Hematopoietic multipotent progenitor cell treated with erythropoietin and hydrocortisone succinate and interleukin-3 and kit ligand, for 8 days (in vitro differentiated cells): ENCODE results near the gene GPR162.

Source experiments
- DNase-seq: peaks from one replicate; pipeline ENCODE4 v3.0.0-alpha.2; 2015

Gene GPR162

DNA sequence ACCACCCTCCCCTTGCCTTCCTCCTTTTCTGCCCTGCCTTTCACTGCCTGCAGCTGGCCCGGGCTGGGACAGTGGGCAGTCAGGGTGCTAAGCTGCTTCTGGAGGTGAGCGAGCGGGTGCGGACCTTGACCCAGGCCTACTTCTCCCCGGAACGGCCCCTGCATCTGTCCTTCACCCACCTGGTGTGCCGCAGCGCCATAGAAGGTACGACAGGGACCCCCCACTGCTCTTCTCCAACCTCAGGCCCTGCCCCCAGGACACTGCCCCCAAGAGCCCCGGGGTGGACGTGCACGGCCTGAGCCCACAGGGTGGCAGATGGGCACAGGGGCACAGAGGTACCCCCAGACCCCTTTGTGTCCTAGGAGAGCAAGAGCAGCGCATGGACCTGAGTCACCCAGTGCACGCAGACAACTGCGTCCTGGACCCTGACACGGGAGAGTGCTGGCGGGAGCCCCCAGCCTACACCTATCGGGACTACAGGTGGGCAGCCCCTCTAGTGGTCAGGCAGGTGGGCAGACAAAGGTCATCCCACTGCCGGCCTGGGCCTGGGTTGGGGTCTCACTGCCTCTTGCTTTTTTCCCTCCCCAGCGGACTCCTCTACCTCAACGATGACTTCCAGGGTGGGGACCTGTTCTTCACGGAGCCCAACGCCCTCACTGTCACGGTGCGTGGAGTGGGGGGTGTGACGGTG, 15.9 kb downstream of the GPR162 start:
- no peak for DNase-seq

DNA sequence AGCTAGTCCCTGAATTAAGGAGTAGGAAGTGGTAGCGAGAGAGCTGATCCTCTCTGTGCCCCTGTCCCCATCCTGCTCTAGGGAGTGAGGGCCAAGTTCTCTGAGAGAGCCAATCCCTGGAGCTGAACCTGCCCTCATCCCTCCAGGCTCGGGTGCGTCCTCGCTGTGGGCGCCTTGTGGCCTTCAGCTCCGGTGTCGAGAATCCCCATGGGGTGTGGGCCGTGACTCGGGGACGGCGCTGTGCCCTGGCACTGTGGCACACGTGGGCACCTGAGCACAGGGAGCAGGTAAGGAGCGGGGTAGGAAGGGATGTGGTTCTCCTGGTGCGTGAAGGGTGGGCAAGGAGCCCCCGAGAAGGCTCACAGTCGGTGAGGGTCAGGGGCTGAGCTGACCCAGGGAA, 17.2 kb downstream of the GPR162 start:
- DNase-seq = no peak

DNA sequence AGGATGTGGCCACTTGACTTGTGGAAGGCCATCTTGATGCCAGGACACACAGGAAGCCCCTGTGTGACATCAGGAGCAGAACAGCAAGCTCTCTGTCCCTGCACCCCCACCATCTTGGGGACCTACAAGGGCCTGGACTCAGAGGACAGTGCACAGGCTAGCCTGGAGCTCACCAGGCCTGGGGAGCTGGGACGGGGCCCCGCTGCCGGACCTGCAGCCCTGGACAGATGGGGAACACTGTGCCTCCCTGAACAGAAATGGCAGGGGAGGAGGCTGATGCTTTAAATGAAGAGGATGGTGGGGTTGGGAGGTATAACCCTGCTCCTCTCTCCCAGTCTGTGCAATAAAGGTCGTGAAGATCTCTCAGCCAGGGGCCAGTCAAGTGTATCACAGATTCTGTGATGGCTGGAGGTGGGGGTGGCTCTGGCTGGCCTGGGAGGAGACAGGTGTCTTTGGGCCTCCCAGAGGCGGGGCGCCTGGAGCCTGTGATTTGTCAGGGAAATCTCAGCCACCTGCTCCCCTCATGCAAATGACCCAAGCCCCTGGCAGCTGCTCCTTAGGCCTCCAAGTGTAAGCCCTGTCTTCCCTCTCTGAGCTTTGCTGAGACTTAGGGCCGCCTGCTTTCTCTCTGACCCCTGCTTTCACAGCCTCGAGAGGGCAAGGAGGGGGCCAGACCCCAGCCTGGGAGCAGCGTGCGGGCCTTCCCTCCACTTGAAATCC, 18.0 kb downstream of the GPR162 start:
- DNase-seq = no peak

DNA sequence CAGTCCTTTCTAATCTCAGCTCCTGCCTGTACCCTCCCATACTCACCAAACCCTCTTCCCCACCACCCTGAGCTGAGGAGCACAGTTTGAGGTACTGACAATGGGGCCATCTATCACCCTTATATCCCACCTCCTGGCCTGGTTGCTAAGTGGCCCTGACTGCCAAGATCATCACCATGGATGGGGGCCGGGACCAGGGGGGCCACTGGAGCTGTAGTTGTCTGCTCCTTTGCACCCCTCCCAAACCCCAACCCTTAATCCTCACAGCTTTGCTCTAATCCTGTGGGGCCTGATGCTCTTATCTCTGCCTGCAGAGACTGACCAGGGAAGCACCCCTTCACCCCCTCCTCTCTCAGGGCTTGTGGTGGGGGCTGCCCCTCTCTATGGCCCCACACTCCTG, 18.7 kb downstream of the GPR162 start:
- no peak for DNase-seq

DNA sequence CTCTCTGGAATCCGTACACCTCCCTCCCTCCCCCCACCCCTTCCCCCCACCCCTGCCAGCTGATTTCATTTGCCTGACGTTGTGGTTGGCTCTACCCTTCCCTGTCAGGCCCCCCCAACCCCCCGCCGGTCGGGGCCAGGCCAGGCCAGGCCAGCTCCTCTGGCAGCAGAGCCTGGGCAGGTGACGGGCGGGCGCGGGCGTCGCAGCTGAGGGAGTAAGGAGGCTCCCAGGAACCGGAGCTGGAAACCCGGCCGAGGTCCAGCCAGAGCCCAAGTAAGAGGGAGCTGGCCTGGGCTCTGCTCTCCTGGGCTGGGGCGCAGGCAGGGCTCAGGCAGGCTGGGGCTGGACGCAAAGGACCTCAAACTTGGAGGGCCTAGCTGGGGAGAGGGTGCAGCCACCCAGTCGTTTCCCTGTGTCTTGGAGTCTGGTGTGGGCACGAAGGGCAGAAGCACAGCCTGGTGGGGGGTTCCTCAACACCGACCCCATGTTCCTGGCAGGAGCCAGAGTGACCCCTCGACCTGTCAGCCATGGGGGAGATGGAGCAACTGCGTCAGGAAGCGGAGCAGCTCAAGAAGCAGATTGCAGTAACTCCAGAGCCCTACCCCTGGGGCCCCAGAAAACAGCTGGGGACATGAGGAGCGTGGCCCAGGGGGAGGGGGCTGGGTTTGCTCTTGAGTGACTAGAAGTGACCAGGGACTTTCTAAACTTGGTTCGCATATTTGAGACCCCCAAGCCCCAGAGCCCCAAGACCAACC, 19.3 kb downstream of the GPR162 start, which contains the start of gene GNB3:
Gene GNB3 (plus strand): TSS at position 165 of the 755 bp plus-strand sequence. CDS start 363 bp downstream, at position 528.
- no peak for DNase-seq

DNA sequence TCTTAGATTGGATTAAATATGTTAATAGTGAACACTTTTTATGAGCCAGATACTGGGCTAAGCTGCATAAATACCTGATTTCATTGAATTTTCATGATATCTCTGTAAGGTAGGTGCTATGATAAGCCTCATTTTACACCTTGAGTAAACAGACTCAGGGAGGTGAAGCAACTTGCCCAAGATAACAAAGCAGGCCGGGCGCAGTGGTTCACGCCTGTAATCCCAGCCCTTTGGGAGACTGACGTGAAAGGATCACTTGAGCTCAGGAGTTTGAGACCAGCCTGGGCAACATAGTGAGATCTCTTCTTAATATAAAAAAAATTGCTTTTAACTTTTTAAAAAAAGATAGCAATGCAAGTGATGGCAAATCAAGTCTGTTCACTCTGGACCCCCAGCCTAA, 20.5 kb downstream of the GPR162 start:
- no peak for DNase-seq

DNA sequence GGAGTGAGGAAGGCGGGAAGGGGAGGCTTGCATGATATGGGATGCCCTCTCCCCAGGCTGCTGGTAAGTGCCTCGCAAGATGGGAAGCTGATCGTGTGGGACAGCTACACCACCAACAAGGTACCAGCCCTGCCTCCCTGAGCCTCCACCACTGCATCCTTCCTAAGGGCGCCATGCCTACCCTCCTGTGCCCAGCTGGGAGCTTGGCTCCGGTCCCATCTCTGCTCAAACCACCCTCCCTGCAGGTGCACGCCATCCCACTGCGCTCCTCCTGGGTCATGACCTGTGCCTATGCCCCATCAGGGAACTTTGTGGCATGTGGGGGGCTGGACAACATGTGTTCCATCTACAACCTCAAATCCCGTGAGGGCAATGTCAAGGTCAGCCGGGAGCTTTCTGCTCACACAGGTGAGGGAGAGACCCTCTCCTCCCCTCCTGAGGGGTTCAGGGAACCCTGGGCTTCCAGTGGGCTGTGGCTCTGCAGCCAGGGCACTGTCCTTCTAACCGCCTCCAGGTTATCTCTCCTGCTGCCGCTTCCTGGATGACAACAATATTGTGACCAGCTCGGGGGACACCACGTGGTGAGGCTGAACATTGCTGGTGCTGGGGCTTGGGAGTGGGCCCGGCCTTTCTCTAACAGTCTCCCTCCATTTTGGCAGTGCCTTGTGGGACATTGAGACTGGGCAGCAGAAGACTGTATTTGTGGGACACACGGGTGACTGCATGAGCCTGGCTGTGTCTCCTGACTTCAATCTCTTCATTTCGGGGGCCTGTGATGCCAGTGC, 21.7 kb downstream of the GPR162 start:
- DNase-seq = peak; percentile 62

DNA sequence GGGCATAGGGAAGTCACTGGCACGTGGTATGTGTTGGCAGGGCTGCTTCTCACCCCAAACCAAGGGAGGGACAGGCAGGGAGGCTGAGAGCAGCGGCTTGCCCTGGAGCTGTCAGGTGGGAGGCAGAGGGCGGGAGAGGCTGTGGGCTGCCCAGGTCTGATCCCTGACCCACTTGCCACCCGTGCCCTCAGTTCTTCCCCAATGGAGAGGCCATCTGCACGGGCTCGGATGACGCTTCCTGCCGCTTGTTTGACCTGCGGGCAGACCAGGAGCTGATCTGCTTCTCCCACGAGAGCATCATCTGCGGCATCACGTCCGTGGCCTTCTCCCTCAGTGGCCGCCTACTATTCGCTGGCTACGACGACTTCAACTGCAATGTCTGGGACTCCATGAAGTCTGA, 23.8 kb downstream of the GPR162 start:
- DNase-seq = no peak

DNA sequence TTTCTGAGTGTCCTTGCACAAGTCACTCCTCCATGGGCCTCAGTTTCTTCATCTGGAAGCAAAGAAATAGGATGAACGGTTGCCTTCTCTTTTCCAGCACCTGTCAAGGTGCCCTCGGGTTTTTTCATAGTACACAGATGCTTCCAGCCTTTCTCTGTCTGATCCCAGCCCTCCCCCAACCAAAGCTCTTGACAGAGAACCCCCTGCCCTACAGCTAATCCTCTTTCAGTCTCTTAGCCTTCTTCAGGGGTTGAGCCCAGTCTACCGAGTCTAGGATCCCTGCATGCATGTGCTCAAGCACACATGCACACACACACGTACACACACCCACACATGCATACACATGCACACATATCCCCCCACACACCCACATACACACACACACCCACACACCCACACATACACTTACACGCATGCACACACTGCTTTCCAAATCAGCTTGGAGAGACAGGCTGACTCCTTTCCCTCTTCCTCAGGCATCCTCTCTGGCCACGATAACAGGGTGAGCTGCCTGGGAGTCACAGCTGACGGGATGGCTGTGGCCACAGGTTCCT, 24.8 kb downstream of the GPR162 start:
- no peak for DNase-seq

DNA sequence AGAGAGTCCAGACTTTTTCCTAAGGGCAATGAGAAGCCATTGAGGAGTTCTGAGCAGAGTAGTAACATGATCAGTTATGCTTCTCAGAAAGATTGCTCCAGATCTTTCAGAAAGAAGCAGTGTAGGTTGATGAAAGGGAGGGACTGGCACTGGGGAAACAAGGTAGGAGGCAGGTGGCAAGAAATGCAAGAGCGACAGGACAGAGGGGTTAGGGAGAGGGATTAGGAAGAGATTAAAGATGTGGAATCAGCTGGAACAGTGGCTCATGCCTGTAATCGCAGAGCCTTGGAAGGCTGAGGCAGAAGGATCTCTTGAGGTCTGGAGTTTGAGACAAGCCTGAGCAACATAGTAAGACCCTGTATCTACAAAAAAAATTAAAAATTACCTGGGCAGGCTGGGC, 26.1 kb downstream of the GPR162 start:
- no peak for DNase-seq

DNA sequence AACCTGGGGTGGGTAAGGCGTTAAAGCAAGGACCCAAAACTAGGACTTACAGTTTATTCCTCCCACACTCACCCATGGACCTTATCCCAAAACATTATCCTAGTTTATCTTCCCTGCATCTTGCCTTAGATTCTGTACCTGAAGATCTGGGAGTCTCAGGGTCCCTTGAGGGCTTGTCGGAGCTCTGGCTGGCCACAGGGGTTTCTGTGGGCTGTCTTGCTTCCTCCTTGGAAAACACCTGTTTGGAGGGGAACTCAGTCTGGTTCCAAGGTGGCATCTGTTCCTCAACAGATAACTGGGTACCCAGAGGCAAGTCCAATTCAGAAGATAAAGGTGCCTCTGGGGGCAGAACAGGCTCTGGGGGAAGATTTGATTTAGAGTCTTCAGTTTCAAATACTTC, 27.8 kb downstream of the GPR162 start:
- DNase-seq = no peak

DNA sequence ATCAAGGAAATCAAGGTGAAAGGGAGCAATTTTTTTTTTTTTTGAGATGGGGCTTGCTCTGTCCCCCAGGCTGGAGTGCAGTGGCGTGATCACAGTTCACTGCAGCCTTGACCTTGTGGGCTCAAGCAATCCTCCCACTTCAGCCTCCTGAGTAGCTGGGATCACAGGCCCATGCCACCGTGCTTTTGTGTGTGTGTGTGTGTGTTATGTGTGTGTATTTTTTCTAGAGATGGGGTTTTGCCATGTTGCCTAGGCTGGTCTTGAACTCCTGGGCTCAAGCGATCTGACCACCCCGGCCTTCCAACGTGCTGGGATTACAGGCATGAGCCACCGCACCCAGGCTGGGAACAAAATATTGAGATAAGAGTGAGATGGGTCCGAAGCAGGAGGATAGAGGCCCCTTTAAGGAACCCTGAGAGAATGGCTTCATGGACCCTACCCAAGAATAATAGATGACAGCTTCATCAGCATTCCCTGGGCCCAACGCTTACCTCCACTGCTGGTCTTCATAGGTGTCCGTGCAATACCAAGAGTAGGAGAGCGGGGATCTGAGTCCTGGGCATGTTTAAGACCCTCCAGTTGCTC, 28.4 kb downstream of the GPR162 start:
- no peak for DNase-seq

DNA sequence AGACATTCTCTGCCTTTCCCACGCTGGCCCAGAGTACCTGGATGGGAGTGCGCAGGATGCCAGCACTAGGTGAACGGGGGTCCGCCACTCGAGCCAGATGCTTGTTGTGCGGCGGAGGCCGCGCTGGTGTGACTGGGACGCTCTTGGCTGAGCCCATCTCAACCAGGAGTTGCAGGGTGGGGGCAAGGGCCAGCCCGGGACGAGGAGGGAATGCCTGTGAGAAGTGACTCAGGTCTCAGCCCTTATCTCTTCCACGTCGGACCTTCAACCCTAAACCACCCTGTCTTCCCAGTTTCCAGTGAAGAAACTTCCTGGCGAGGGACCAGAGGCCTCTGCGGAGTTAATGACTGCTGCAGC, 29.2 kb downstream of the GPR162 start:
- DNase-seq = no peak

DNA sequence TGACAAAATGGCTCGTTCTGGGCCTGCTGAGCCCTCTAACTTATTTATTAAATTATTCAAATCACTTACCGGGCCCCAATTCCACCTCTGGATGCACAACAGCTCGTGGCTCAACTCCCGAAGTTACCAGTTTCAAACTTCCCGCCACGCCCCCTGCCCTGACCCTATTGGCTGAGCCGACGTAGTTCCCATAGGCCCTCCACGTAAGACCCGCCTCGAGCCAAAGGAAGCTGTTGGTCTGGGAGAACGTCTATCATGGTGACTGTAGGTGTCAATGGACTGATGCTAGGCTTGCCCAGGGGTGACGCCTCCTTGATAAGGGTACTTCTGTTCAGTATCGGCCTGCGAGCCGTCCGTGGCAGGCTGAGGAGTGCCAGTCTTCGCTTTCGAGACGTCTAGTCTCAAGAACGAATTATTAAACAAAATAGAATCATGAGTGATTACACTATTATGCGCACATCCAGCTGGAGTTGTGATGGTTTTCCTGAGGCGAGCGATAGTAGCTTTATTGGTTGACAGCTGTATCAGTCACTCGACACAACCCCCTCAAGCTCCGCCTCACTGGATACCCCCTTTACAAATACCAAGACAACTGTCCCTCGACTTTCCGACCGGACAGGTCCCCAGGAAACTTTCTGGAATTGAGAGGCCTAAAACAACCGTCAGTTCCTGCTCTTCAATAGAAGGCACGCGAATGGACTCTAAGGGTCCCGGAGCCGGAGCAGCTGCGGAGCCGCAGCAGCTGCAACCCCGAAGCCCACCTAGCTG, 29.7 kb downstream of the GPR162 start, which contains the start of gene CDCA3:
Gene CDCA3 (minus strand): TSS at position 134 of the 768 bp plus-strand sequence. CDS start 334 bp downstream, outside the sequence.
- DNase-seq = peak; percentile 100

DNA sequence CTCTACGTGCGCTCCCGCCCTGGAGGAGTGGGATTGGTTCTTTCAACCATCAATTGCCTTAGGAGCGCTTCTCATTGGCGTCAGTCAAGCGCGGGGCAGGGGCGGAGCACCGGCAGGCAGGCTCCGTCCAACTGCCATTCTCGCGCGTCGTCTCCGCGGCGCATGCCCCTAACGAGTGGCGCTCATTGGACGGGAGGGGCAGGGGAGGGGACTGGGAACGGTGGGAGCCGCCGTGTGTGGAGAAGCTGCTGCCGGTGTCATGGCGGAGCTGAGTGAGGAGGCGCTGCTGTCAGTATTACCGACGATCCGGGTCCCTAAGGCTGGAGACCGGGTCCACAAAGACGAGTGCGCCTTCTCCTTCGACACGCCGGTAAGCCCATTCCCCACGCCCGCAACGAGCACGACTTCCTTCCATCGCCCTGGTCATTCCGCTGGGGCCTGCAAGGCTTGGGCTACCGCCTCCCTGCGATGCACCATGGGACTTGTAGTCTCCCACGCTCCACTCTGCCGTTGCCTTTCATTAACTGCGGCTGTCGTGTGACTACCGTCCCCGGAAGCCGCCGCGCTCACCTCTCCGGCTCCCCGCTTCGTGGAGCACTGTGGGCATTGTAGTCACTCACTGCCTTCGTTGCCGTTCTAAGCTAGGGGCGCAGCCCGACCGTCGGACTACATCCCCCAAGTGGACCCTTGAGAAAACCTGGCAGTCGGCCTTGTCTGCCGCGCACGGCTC, 30.5 kb downstream of the GPR162 start, which contains the start of gene USP5:
Gene USP5 (plus strand): TSS at position 230 of the 730 bp plus-strand sequence. CDS start 30 bp downstream, at position 260.
- DNase-seq = peak; percentile 100

DNA sequence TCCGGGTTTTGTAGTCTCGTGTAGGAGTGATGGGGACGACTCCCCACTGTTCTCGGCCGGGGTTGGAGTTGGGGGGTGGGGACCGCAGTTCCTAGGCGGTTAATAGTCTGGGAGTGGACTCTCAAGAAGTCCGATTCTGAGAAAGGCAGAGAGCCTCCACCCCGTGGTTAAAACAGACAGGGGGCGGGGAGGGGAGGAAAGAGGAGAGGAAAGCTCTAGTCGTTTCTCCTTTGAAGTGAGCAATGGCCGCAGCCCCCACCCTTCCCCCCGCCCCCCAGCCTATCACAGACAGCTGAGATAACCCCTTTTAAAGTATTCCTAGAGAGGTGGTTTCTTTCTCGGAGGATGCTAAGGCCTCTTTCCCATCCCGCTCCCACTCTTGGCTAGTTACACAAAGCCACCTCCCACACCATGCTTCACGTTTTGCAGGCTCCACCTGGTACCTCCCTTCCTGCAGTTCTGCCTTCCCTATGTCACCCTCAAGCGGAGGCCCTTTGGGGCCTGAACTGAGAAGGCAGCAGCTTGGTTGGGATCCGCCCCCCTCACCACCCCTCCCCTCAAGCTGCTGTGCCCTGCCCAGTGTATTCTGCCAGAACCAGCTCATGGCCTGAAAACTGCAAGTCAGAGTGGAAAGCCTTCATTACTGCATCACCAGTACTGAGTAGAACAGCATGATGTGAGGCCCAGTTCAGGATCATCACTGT, 31.2 kb downstream of the GPR162 start:
- DNase-seq = peak; percentile 86

DNA sequence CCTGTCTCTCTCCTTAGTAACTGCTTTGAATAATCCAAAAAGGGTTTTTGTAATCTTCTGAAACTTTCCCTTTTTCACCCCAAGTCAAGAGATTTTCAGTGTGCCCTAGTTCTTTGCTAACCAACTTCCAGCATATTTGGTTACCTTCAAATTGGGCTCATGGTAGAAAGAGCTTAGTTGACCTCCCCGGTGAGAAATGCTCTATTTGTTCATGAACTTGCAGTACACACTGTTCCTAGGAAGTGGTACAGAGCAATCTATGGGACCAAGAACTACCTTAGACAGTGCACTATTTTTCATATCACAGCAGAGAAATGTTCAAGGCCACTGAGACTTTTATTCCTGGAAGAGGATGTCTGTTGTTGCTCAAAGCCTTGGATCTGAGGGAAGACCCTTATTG, 32.0 kb downstream of the GPR162 start:
- DNase-seq = no peak

DNA sequence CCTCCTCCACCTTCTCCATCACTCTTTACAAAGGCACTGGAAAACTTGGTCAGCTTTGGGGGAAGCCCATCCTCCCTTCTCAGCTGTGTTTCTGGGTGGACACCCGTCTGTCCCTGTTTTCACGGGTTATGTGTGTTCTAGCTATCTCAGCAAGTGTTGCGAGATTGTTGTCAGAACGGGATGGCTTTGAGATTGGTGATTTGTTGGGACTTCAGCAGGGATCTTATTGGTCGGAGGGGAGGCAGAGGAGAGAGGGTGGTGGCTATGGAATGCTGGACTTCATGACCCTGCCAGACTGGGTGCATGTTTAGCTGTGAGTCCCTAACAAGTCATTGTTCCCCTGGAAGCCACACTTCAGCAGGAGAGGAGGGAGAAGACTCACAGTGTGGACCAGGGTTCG, 32.4 kb downstream of the GPR162 start:
- DNase-seq = no peak

DNA sequence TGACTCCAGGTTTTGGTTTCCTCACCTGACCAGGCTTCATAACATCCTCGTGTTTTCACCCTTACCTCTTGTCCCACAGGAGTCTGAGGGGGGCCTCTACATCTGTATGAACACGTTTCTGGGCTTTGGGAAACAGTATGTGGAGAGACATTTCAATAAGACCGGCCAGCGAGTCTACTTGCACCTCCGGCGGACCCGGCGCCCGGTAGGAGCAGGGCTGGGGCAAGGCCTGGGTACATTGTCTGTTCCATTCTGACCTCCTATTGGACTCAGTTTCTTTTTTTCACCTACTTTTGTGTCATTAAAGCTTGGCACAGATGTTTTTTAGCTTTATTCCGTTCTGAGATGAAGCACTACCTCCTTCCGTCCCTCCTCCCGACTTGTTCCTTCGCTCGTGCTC, 33.7 kb downstream of the GPR162 start:
- DNase-seq = no peak

DNA sequence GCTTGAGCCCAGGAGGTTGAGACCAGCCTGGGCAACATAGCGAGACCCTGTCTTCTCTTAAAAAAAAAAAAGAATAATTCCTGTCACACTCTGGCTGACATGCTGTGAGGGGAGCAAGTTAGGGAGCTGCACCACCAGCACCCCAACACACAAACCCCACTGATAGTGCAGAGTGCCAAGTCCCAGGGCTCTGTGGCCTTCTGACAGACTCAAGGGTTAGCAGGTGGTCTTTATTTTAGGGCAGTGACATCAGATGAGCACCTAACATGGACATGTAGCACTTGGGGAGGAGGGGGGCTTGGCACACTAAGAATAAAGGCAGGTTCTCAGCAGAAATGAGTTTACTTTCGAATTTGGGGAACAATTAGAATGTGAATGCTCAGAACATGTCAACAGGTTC, 37.2 kb downstream of the GPR162 start:
- no peak for DNase-seq
